Measurements from ENCODE around the gene SPACA4. TPM values are rescaled to one million over a fixed set of nuclear protein-coding genes. Genes with fewer than 3 reads are reported as not detected.

SPACA4 gene
- total and polyA plus RNA-seq, 2 of the 4 experiments (the other 2 are of a cell fraction) = not detected

DNA sequence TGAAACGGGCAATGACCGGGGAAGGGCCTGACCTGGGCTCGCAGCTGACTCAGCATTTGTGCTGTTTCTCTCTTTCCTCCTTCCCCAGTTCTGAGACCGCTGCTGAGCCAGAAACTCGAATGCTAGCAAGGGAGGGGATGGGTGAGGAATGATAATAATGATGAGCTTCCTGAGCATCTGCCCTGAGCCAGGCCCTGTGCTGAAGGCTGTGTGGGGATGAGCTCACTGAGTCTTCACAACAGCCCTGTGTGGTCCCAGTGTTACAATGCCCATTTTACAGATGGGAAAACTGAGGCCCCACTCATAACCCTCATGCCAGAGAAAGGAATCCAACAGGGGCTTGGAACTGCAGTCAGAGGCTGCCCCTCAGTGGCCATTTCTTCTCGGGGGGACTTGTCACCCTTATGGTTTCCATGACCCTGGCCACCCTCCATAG is 46.4 kb upstream of the SPACA4 start:
- CTCF ChIA-PET = interaction anchor here (1.3 kb wide), 1 partner anchor 54 kb away, joined by 6 read pairs; no protein-coding TSS in a partner anchor
- H3K4ac ChIP-seq (ENCODE audit: low read depth, low read length) = no peak overlapping the region
- H3K9me1 ChIP-seq (ENCODE audit: insufficient read depth, low read length) = peaks cover 3% of the 10 kb centered on the region; the same call in 1 of the 2 replicates
- no peaks in the 10 kb centered on the region for H4K20me1 ChIP-seq (ENCODE audit: insufficient read depth, low read length)
- no peaks in the 10 kb centered on the region for H3K9me3 ChIP-seq (ENCODE audit: control insufficient read depth, insufficient read depth, low read length)
- no peak overlapping the region for H2BK5ac ChIP-seq (ENCODE audit: low read depth, low read length, poor library complexity, severe bottlenecking)
- no peak overlapping the region for H3K9ac ChIP-seq (ENCODE audit: low read depth, low read length)
- TF ChIP-seq MAFK (IDR thresholded peaks at IDR 0.05; ENCODE audit: low read depth, low read length) = peak; percentile 87
- TF ChIP-seq RAD21 (IDR thresholded peaks at IDR 0.05; ENCODE audit: low read length) = no peak
- TF ChIP-seq RCOR1 (IDR thresholded peaks at IDR 0.05; ENCODE audit: insufficient replicate concordance, low read length) = peak; percentile 30
- H4K8ac ChIP-seq (ENCODE audit: low read depth in 2 of 2, low read length in 2 of 2) = no peak overlapping the region
- POLR2A ChIA-PET (ENCODE audit: unreplicated experiment) = no interaction called here
- H3K56ac ChIP-seq (ENCODE audit: extremely low read depth, insufficient read depth, low read length) = no peak overlapping the region
- H2BK120ac ChIP-seq (ENCODE audit: low read depth, low read length) = no peak overlapping the region
- DNase-seq = no peak
- no peak overlapping the region for H4K91ac ChIP-seq (ENCODE audit: insufficient read depth, low read depth, low read length)
- in situ Hi-C loops (cut with MboI; ENCODE audit: low sequenced_read_pairs) = no loop called here
- H3K23ac ChIP-seq (ENCODE audit: low read depth, low read length) = no peak overlapping the region
- no peak overlapping the region for H3K14ac ChIP-seq (replicated peaks; ENCODE audit: low read depth, low read length)
- H4K5ac ChIP-seq (ENCODE audit: low read depth, low read length) = no peak overlapping the region
- H3K4me1 ChIP-seq (ENCODE audit: control insufficient read depth, insufficient read depth, low read length) = 0 out of 2 replicates have a peak, but pooled peaks cover 4% of the 10 kb centered on the region
- dilution Hi-C loops (cut with HindIII; ENCODE audit: low sequenced_read_pairs, unreplicated experiment) = no loop called here
- H3K79me1 ChIP-seq (ENCODE audit: low read depth in 1 of 2, low read length in 2 of 2) = no peaks in the 10 kb centered on the region
- ATAC-seq (ENCODE audit: low read depth) = no peak
- H3K36me3 ChIP-seq (ENCODE audit: control insufficient read depth, insufficient read depth, low read length) = no peaks in the 10 kb centered on the region
- no peak overlapping the region for H3K4me3 ChIP-seq (ENCODE audit: insufficient read depth, low read depth, low read length)
- no peak overlapping the region for H2AK9ac ChIP-seq (replicated peaks; ENCODE audit: low read depth, low read length, poor library complexity)
- H2BK15ac ChIP-seq (ENCODE audit: low read depth, low read length) = no peak overlapping the region
- H3K18ac ChIP-seq (ENCODE audit: low read depth, low read length) = no peak overlapping the region
- 0 out of 2 replicates have a peak overlapping the region, but pooled peaks have one; percentile 33 for H2AK5ac ChIP-seq (ENCODE audit: low read depth, low read length)
- no peak overlapping the region for H3K27ac ChIP-seq (ENCODE audit: insufficient read depth, low read length)
- H3K27me3 ChIP-seq (ENCODE audit: control insufficient read depth, insufficient read depth, low read length) = no peaks in the 10 kb centered on the region
- H2BK20ac ChIP-seq (ENCODE audit: low read depth, low read length) = no peak overlapping the region
- BruUV-seq (replicated peaks) = no TSS peak
- WGBS, 2 experiments (ENCODE audit: extremely low coverage in 2 of 2, insufficient read length in 1 of 2) = no CpG with 5 or more reads among the region's 6 CpGs
- intact Hi-C loops (cut with micrococcal nuclease) = no loop called here
- H3K4me2 ChIP-seq (ENCODE audit: low read depth, low read length) = no peak overlapping the region
- H2AFZ ChIP-seq (replicated peaks; ENCODE audit: low read length, poor library complexity) = no peak overlapping the region
